Hematopoietic multipotent progenitor cell (in vitro differentiated cells): ENCODE results near the gene NFS1. TPM values are rescaled to one million over a fixed set of nuclear protein-coding genes. Genes with fewer than 3 reads are reported as not detected.

Source experiments
- DNase-seq, 3 donors: peaks; one replicate each; pipeline ENCODE4 v3.0.0-alpha.2; 2011 to 2015; ENCODE audit warnings: low read depth in 2 of 3, low spot score in 2 of 3
- total RNA-seq: library from RNA; depleted of rRNA; stranded (reverse); fragments of >200 nt; gene quantifications from one replicate; pipeline ENCODE4 v1.2.3, GENCODE V29; 2012

NFS1 gene
- total RNA-seq, 1 donor, result 25.0 TPM

GRCh38 chr20:35650632-35651031 lies 48.5 kb downstream of the NFS1 start:
- DNase-seq, result no peak

- no peak for DNase-seq
Observed at GRCh38 chr20:35648836-35649235, 50.3 kb downstream of the NFS1 start.

- DNase-seq, result no peak
Observed at GRCh38 chr20:35644806-35645205, 54.3 kb downstream of the NFS1 start.

DNA sequence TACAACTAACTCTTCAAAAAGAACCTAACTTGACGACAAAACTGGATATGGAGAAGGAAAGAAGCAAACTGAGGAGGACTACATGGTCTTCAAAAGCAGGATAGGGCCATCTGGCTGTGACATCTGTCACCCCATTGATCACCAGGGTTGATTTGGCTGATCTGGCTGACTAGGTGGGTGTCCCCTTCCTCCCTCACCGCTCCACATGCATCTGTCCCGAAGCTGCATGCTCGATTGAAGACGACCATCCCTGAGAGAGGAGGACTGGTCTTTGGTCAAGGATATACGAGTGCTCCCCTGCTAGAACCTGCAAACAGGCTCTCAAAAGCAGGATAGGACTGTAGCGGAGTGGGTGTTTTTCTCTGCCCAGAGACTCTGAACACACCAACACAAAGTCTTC lies 56.1 kb downstream of the NFS1 start:
- DNase-seq, result no peak

DNA sequence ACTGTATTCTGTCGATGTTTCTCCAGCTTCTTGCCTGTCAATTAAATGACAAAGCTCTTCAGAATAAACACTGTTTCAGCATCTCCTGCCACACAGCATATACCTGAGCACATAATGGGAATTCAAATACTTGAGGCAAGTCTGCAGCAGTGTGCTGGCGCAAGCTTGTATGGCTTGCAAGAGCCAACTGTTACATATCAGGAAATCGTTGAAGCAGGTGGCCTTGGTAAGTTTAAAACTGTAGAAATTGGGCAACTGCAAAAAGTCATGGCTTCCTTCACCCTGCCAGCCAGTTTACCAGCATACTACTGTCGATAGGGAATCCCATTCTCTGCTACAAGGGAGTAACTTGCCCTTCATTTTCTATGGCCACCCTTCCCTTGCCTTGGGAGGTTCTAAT lies 57.4 kb downstream of the NFS1 start:
- no peak for DNase-seq

- no peak for DNase-seq
Observed at GRCh38 chr20:35640724-35641123, 58.4 kb downstream of the NFS1 start.

DNA sequence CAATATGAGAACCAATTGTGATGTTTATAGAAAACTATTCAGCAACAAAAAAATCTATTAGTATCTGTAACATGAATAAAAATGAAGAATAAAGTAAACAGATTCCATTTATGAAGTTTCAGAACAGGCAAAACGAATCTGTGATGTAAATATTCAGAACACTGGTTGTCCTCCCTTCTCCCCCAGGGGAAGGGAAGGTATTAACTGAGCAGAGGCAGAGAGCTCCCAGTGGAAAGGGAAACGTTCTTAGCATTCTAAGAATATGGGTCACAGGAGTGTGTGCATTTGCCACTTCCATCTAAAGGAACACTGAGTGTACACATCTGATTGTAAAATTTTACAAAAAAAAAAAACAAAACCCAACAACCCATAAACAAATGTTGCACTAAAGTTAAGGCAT lies 60.4 kb downstream of the NFS1 start:
- no peak for DNase-seq

DNA sequence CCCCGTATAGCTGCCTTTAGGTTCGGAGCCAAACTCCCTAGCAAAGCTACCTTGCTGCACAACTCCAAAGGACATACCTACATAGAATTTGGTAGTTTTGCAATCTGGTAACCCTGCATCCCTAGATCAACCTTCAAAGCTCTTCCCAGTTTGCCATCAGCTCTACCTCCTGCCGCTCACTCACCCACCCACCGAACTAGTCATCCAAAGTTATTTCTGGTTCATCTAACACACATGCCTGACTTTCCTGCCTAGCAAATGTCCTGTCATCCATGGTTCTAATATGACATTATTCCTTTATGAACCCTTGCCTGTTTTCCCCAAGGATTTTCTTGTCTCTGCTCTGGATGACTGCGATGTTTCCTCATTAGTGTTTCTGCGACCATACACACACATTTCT lies 61.9 kb downstream of the NFS1 start:
- no peak for DNase-seq

GRCh38 chr20:35636095-35636494 lies 63.1 kb downstream of the NFS1 start:
- no peak for DNase-seq

DNA sequence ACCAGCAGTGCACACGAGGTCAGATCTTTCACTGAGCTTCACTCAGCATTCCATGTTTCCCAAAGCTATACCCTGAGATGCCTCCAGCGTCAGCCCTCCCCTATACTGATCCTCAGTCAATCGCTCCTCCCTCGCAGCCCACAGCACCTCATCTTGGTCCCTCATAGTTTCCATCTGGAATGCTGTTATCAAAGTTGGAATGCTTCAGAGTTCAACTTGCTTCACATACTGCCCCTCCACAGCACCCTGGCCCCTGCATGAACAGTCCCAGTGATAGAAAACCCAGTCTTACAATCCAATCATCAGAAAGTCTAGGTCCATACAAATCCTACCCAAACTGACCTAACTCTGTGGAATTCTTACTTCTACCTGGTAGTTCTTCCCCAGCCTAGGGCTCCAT lies 63.5 kb downstream of the NFS1 start:
- no peak for DNase-seq

DNA sequence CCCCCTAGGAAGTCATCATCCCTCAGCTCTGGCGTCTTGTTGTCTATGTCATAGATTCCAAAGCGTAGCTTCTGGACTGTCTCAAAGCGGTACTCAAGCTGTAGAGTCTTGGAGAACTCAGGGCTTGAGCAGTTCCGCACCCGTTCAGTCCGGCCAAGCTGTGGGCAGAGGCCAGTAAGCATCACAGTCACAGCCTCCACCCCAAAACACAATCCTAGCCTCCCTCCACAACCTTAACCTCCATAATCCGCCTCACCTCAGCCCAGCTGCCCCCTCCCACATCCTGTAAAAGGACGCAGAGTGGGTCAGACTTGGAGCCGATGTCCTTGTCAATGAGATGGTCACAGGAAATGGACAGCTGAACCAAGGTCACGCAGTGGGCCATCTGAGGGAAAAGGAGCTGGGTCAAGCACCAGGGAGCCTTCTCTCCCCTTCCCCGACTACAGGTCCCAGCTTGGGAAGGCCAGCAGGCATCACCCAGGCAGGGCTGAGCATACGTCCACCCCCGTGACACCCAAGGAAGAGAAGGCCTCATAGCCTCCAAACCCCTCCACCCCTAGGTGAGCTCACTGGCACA lies 66.5 kb downstream of the NFS1 start:
- no peak for DNase-seq

DNA sequence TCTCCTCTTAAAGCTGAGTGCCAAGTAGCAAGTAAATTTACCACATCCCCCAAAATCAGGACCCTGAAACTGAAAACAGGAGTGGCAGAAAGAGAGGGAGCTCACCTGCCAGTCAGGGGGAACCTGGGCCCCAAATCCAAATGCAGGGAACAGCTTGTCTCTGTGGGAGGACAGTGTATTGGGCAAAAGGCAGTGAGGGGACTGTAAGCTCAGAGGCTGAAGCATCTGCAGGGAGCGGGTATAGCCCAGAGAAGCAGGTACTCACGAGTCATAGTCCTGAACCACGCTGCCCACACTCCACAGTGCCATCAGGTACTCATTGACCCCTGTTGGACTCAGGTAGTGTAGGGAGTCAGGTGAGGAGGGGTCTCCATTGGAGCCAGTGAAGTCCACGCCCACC lies 68.5 kb downstream of the NFS1 start:
- DNase-seq, result no peak

DNA sequence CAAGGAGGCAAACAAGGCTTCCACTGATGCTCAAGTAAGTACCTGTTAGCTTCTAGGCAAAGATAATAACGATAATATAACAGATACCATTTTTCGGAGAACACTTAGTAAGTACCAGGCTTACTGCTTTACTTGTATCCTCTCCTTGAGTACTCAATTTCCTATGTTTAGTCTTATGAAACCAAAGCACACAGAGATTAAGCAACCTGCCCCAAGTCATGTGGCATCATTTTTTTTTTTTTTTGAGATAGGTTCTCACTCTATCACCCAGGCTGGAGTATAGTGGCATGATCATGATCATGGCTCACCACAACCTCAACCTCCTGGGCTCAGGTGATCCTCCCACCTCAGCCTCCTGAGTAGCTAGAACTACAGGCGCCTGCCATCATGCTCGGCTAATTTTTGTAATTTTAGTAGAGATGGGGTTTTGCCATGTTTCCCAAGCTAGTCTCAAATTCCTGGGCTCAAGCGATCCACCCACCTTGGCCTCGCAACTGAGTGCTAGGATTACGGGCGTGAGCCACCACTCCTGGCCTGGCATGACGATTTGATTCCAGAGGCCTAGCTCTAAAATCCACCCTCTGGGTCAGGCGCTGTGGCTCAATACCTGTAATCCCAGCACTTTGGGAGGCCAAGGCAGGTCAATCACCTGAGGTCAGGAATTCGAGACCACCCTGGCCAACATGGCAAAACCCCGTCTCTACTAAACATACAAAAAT lies 69.6 kb downstream of the NFS1 start:
- DNase-seq, result no peak

DNA sequence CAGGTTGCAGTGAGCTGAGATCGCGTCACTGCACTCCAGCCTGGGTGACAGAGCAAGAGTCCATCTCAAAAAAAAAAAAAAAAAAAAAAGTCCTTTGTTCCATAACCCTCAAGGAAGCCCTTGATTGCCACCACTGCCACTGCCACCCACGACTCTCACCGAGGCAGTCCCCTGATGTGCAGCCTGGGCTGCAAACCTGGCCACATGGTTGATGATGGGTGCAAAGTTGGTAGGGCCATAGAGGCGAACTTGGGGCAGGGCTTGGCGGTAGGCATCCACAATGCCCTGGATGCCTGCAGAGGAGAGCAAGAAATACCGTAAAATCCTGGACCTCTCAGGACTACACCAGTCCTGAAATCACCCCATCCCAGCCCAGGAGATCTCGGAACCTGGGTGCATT lies 72.0 kb downstream of the NFS1 start:
- no peak for DNase-seq

GRCh38 chr20:35626386-35627001 lies 72.7 kb downstream of the NFS1 start:
- no peak for DNase-seq

DNA sequence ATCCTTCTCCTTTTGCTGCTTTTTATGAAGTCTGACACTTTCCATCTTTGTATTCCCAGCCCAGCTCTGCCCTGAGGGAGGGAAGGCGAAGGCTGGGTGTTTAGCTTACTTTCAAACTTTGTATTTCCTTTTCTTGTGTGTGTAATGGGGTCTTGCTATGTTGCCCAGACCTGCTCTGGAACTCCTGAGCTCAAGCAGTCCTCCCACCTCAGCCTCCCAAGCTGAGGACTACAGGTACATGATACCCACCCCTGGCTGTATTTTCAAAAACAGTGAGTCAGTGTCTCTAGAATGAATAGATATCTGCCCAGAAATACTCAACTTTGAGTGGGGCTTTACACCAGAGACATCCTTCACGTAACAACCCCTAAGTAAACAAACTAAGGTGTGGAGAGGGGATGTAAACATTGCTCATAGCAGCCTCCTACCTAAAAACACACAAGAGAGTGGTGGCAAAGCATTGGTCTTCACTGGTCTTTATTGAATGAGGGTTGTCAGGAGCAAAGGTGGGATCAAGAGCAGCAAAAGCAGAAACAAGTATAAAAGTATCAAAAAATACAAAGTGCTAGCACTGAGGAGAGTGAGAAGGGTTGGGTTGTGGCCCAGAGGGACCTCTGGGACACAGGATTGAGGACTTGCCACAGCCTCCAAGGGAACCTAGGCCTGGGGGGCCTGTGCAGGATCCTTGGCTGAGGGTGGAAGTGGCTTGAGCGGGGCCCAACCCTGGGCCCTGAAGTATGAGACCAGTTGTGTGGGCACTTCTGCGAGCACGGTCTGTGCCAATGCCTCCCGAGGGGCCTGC lies 73.4 kb downstream of the NFS1 start:
- no peak for DNase-seq

DNA sequence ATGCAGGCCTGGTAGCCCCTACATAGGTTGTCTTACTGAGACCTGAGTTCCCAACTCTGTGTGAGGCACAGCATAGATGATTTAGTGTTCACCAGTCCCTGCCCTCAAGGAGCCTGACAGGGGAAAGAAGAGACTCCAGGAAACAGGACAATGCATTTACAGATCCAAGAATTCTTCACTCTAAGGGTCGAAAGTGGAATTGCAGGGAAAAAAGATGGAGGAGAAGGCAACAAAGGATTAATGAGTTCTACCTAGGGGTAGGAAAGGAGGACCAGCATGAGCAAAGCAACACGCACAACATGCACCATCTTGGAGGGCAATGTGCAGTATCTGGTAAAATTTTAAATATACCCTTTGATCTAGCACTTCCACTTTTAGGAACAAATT lies 77.6 kb downstream of the NFS1 start:
- no peak for DNase-seq

DNA sequence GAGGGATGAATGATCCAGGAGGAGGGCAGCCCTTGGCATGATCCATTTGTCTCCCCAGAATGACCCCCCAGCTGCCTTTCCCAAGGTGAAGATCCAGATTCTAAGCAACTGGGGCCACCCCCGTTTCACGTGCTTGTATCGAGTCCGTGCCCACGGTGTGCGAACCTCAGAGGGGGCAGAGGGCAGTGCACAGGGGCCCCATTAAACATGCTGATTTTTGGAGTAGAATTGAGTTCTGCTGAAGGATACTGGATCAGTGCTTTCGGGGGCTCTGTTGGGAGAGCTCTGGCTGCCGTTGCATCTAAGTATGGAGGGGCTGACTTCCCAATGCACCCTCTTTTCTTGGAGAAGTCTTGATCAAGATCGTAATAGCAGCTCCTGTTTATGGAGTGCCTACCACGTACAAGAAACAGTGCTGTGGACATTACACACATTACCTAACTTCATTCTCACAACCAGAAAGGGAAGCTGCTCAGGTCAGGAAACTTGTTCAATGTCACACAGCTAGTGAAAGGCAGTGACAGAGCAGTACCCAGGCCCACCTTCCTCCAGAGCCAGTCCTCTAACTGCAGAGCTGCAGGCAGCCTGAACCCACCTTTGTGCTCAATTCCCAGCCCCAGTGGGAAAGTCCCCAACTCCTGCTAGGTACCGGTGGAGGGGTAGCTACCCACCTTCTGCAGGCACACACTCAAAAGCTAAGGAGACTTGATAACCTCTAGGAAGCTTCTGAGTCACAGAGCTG lies 78.2 kb downstream of the NFS1 start:
- no peak for DNase-seq

- peak; percentile 68 to 85 (median 78) for DNase-seq
Observed at GRCh38 chr20:35619196-35620095, 79.7 kb downstream of the NFS1 start.
